HepG2 (cell line): ENCODE data around the gene CUTC. TPM values are rescaled to one million over a fixed set of nuclear protein-coding genes. Genes with fewer than 3 reads are reported as not detected.

Experiments used
- ATAC-seq: fragments of 200-7000 bp; cut with Tn5 transposase; 3 replicates; pipeline ENCODE4 v1.9.1; 2020; ENCODE audit warnings: mild to moderate bottlenecking, moderate library complexity
- BruUV-seq: library from RNA; stranded (reverse); fragments of 400-500 nt; replicated peaks from 2 replicates; lab custom pipeline; 2021; lab: Mats Ljungman, UMichigan
- CTCF ChIA-PET: fragments of 300-600 bp; formaldehyde crosslinking; extraction: SDS; loops from one replicate; lab custom pipeline; 2021; ENCODE audit warnings: low total read pairs, inconsistent platforms, low intra/inter-chr PET ratio; lab: Yijun Ruan, JAX
- POLR2A ChIA-PET: fragments of 350-600 bp; sonication (Branson Sonifier 250); formaldehyde crosslinking; loops from one replicate; lab custom pipeline; 2020; ENCODE audit warnings: antibody characterized with exemption, inconsistent platforms; lab: Yijun Ruan, JAX
- DNase-seq: peaks from one replicate; pipeline ENCODE4 v3.0.0-alpha.2; 2015; ENCODE audit warnings: low spot score
- FAIRE-seq: peaks from 3 replicates; lab custom pipeline; 2011; peaks lifted over from hg19 to GRCh38; lab: Jason Lieb, UNC
- H2AFZ ChIP-seq: one replicate; pipeline ENCODE4 v1.6.1; 2011; ENCODE audit warnings: low read length, inconsistent platforms
- H3K27ac ChIP-seq: fragments of 300-600 bp; 3 replicates; pipeline ENCODE4 v1.8.0; 2011; ENCODE audit warnings: mixed run types, mild to moderate bottlenecking, mixed read lengths, low read length, inconsistent platforms; ENCODE audit not compliant: insufficient read depth; ENCODE audit errors: extremely low read length
- H3K27me3 ChIP-seq, 2 experiments: fragments of 200-600 bp in 1 of 2; 2 replicates in 1 of 2; 3 replicates in 1 of 2; pipeline versions ENCODE4 v1.6.0 to v1.8.0; 2011; ENCODE audit warnings: low read length in 2 of 2, mild to moderate bottlenecking in 2 of 2, moderate library complexity in 2 of 2, inconsistent platforms in 1 of 2; ENCODE audit not compliant: insufficient read depth in 2 of 2, control insufficient read depth in 1 of 2
- H3K36me3 ChIP-seq, 2 experiments: fragments of 200-600 bp in 1 of 2; replicated peaks in 1 of 2; 2 replicates in 1 of 2; 3 replicates in 1 of 2; pipeline versions ENCODE4 v1.5.1 to v1.8.0; 2011; ENCODE audit warnings: low read length in 2 of 2, inconsistent platforms in 1 of 2; ENCODE audit not compliant: insufficient read depth in 2 of 2, control insufficient read depth in 1 of 2
- H3K4me1 ChIP-seq: 2 replicates; pipeline ENCODE4 v1.5.1; 2012; ENCODE audit warnings: low read length, inconsistent platforms; ENCODE audit not compliant: insufficient read depth
- H3K4me2 ChIP-seq: 2 replicates; pipeline ENCODE4 v1.6.0; 2011; ENCODE audit warnings: low read depth, low read length, inconsistent platforms
- H3K4me3 ChIP-seq, 3 experiments: fragments of 200-600 bp in 1 of 3; sonication (generic), shearing (Covaris generic) in 1 of 3; replicated peaks in 1 of 3; 2 replicates each; pipeline ENCODE4 v1.5.1; 2011 to 2016; ENCODE audit warnings: low read length in 3 of 3, inconsistent platforms in 2 of 3, low read depth in 2 of 3, mild to moderate bottlenecking in 2 of 3, control low read depth in 1 of 3, mixed read lengths in 1 of 3; ENCODE audit not compliant: insufficient read depth in 1 of 3
- H3K79me2 ChIP-seq: one replicate; pipeline ENCODE4 v1.6.1; 2011; ENCODE audit warnings: low read length, inconsistent platforms; ENCODE audit not compliant: insufficient read depth
- H3K9ac ChIP-seq: 2 replicates; pipeline ENCODE4 v1.6.0; 2011; ENCODE audit warnings: mild to moderate bottlenecking, low read depth, low read length, inconsistent platforms; ENCODE audit not compliant: insufficient read depth
- H3K9me3 ChIP-seq: 2 replicates; pipeline ENCODE4 v1.5.1; 2012; ENCODE audit warnings: mild to moderate bottlenecking, low read length
- H4K20me1 ChIP-seq: 2 replicates; pipeline ENCODE4 v1.6.0; 2011; ENCODE audit warnings: inconsistent platforms, mild to moderate bottlenecking, low read length, moderate library complexity; ENCODE audit not compliant: insufficient read depth
- BCL3 ChIP-seq: sonication (generic); formaldehyde crosslinking; IDR thresholded peaks from 2 replicates; pipeline ENCODE4 v1.5.1; 2020; ENCODE audit warnings: mild to moderate bottlenecking, missing genetic modification reagents, moderate library complexity
- KDM5A ChIP-seq: fragments of 200-600 bp; sonication (generic); IDR thresholded peaks from 2 replicates; pipeline ENCODE4 v1.7.0; 2018; ENCODE audit warnings: antibody characterized with exemption, mild to moderate bottlenecking, low read length, borderline replicate concordance
- KDM6A ChIP-seq: IDR thresholded peaks from 2 replicates; pipeline ENCODE4 v1.6.1; 2016; ENCODE audit warnings: low read depth
- MXI1 ChIP-seq: IDR thresholded peaks from 3 replicates; pipeline ENCODE4 v1.6.1; 2012; ENCODE audit warnings: low read depth, low read length, inconsistent platforms, borderline replicate concordance
- NCOR1 ChIP-seq: fragments of 200-600 bp; sonication (generic); IDR thresholded peaks from 2 replicates; pipeline ENCODE4 v1.7.0; 2017; ENCODE audit warnings: antibody characterized with exemption, low read length, borderline replicate concordance
- PPARG ChIP-seq: conservative IDR thresholded peaks from 2 replicates; pipeline ENCODE4 v1.6.1; 2016; ENCODE audit warnings: missing biosample characterization, missing genetic modification reagents
- PRDM4 ChIP-seq: sonication (generic); formaldehyde crosslinking; IDR thresholded peaks from 2 replicates; pipeline ENCODE4 v1.9.0; 2021; ENCODE audit warnings: missing genetic modification reagents, borderline replicate concordance
- SMARCC2 ChIP-seq: fragments of 450-650 bp; IDR thresholded peaks from 2 replicates; pipeline ENCODE4 v1.6.1; 2017; ENCODE audit warnings: antibody characterized with exemption, mild to moderate bottlenecking
- ZNF230 ChIP-seq: sonication (generic); formaldehyde crosslinking; IDR thresholded peaks from 2 replicates; pipeline ENCODE4 v1.4.0; 2020; ENCODE audit warnings: mild to moderate bottlenecking, missing genetic modification reagents
- ZNF235 ChIP-seq: sonication (generic); formaldehyde crosslinking; IDR thresholded peaks from 2 replicates; pipeline ENCODE4 v1.8.1; 2023; ENCODE audit warnings: mild to moderate bottlenecking, missing genetic modification reagents, borderline replicate concordance
- ZNF496 ChIP-seq: sonication (generic); formaldehyde crosslinking; IDR thresholded peaks from 2 replicates; pipeline ENCODE4 v1.8.1; 2023; ENCODE audit warnings: mild to moderate bottlenecking, moderate library complexity, missing genetic modification reagents; ENCODE audit not compliant: insufficient replicate concordance
- ZNF800 ChIP-seq: sonication (generic); formaldehyde crosslinking; IDR thresholded peaks from 2 replicates; pipeline ENCODE4 v1.4.0; 2020; ENCODE audit warnings: missing genetic modification reagents
- WGBS: methylation state at CpG from one replicate; pipeline ENCODE4 v1.1.6; 2017; ENCODE audit warnings: low lambda C conversion rate; 5-methylcytosine and 5-hydroxymethylcytosine counted together
- in situ Hi-C: cut with HindIII; loops from 2 replicates; pipeline ENCODE4 v1.10.0; 2017; ENCODE audit warnings: low pct_unique_long_range_greater_than_20kb; ENCODE audit not compliant: extremely low pct_ligation_motif_present
- intact Hi-C: fragments of 100-400 bp; cut with micrococcal nuclease; formaldehyde crosslinking; loops from one replicate; pipeline ENCODE4 v1.10.0; 2022; ENCODE audit not compliant: unreplicated experiment
- polyA plus RNA-seq, 8 experiments: library from polyadenylated mRNA; depleted of rRNA in 3 of 8; stranded (reverse) in 7 of 8; unstranded in 1 of 8; fragments of >200 nt; fragmentation: Illumina TruSeq in 4 of 8; extraction: Trizol in 4 of 8; gene quantifications; 2 replicates each; pipeline versions ENCODE4 v1.2.1 to v1.2.3, GENCODE V29; 2011 to 2016; ENCODE audit warnings: low read depth in 4 of 8, missing spikeins in 1 of 8, mixed read lengths in 1 of 8; ENCODE audit not compliant: insufficient read depth in 1 of 8
- total RNA-seq, 5 experiments: library from RNA; depleted of rRNA; stranded (reverse); fragments of >200 nt; fragmentation: Illumina TruSeq; extraction: Trizol; gene quantifications; 2 replicates each; pipeline ENCODE4 v1.2.3, GENCODE V29; 2016; ENCODE audit warnings: low read depth in 1 of 5

The CUTC gene
- total and polyA plus RNA-seq, 2 of the 13 experiments (the other 11 are each of a cell fraction or from before 2014, with no cell fraction given), result 22.3 to 25.8 TPM

GRCh38 chr10:99767901-99768300 lies 35.9 kb downstream of the CUTC start (continued):
- no peak for TF ChIP-seq NCOR1
- no peak for TF ChIP-seq MXI1
- no peak for TF ChIP-seq PRDM4
- no peak for TF ChIP-seq PPARG (CRISPR knock-in tag)
- TF ChIP-seq ZNF230 (CRISPR knock-in tag), result no peak
- TF ChIP-seq, all 625 proteins: peak for 0

- Histone ChIP-seq H2AFZ (no peak overlapping the region), H3K4me1 (peaks cover 28% of the 10 kb centered on the region), H3K27ac (no peak overlapping the region), H3K27me3 (no peaks in the 10 kb centered on the region), H3K79me2 (no peaks in the 10 kb centered on the region), H3K9me3 (no peaks in the 10 kb centered on the region), H3K9ac (no peak overlapping the region), H3K4me2 (no peak overlapping the region), H4K20me1 (no peaks in the 10 kb centered on the region), H3K4me3 (no peak overlapping the region), H3K36me3 (no peaks in the 10 kb centered on the region)
- in situ Hi-C loops, result no loop called here
- WGBS, result 92% methylated on average over 2 of the region's 2 CpGs
- POLR2A ChIA-PET, result interaction anchor here (1.2 to 2.6 kb wide), 4 partner anchors 10 to 36 kb away, joined by 3 to 15 read pairs (median 4); partner anchors contain the start of genes ABCC2, COX15 and CUTC
- TF ChIP-seq ZNF496 (no peak), BCL3 (no peak), SMARCC2 (no peak), KDM6A (CRISPR knock-in tag) (no peak), ZNF800 (CRISPR knock-in tag) (no peak), ZNF235 (no peak), KDM5A (no peak)
- BruUV-seq, result no TSS peak
- FAIRE-seq, result no peak
- CTCF ChIA-PET, result no interaction called here
- intact Hi-C loops, result no loop called here
- no peak for ATAC-seq
- DNase-seq, result no peak
Observed at GRCh38 chr10:99768556-99768955, 36.5 kb downstream of the CUTC start.
